ENCODE data around the gene DPM2.
A peak's percentile ranks its signal among the peaks of the same experiment; 100 is the strongest.

The DPM2 gene

GRCh38 chr9:127916720-127917581 lies 20.7 kb downstream of the DPM2 start, which contains the start of gene ST6GALNAC4:
ST6GALNAC4 (minus strand) TSS chr9:127917041; CDS start chr9:127916419, 622 bp downstream.
- peak in 1 of 2 experiments; percentile 87 for DNase-seq

GRCh38 chr9:127915801-127916719 lies 21.6 kb downstream of the DPM2 start:
- peak in 1 of 2 experiments; percentile 41 for DNase-seq

- no peak for DNase-seq
Measured at GRCh38 chr9:127915325-127915752, 22.3 kb downstream of the DPM2 start.

- no peak for DNase-seq
Measured at GRCh38 chr9:127913682-127914081, 24.0 kb downstream of the DPM2 start.

- no peak for DNase-seq
Measured at GRCh38 chr9:127912882-127913281, 24.8 kb downstream of the DPM2 start.

- no peak for DNase-seq
Measured at GRCh38 chr9:127912296-127912695, 25.4 kb downstream of the DPM2 start.

GRCh38 chr9:127910613-127911205 lies 26.9 kb downstream of the DPM2 start:
- peak in 1 of 2 experiments; percentile 11 for DNase-seq

GRCh38 chr9:127909839-127910273 lies 27.8 kb downstream of the DPM2 start:
- no peak for DNase-seq

- DNase-seq: no peak
Measured at GRCh38 chr9:127908660-127908926, 29.1 kb downstream of the DPM2 start.

GRCh38 chr9:127907867-127908659 lies 29.6 kb downstream of the DPM2 start:
- no peak for DNase-seq

- no peak for DNase-seq
Measured at GRCh38 chr9:127905788-127906191, 31.9 kb downstream of the DPM2 start.

- DNase-seq: no peak
Measured at GRCh38 chr9:127905004-127905728, 32.5 kb downstream of the DPM2 start.

GRCh38 chr9:127904561-127905003 lies 33.1 kb downstream of the DPM2 start:
- DNase-seq: no peak

- no peak for DNase-seq
Measured at GRCh38 chr9:127903557-127904475, 33.8 kb downstream of the DPM2 start.

- DNase-seq: peak in 1 of 2 experiments; percentile 52
Measured at GRCh38 chr9:127899128-127899943, 38.3 kb downstream of the DPM2 start, which contains the start of gene ST6GALNAC6. ST6GALNAC6 (minus strand) TSS chr9:127899603; CDS start chr9:127897981, 1,622 bp downstream.

GRCh38 chr9:127898433-127899127 lies 39.1 kb downstream of the DPM2 start:
- DNase-seq: no peak

GRCh38 chr9:127897193-127897692 lies 40.4 kb downstream of the DPM2 start:
- DNase-seq: peak in 1 of 2 experiments; percentile 19

- no peak for DNase-seq
Measured at GRCh38 chr9:127896395-127897192, 41.1 kb downstream of the DPM2 start.

Data from NCI-H526 (cell line).